GM19099 (cell line): Measurements from ENCODE around the gene MRI1.

ENCODE experiments used
- POLR2A ChIP-seq: IDR thresholded peaks from 3 replicates; pipeline ENCODE4 v1.6.1; 2011; ENCODE audit warnings: low read depth; ENCODE audit not compliant: insufficient read length; ENCODE audit errors: extremely low read depth

MRI1 gene

GRCh38 chr19:13764101-13764807, at the start of gene MRI1:
MRI1 (plus strand) TSS chr19:13764522; CDS start chr19:13764589, 67 bp downstream.
- TF ChIP-seq POLR2A = peak; percentile 71

GRCh38 chr19:13717194-13717643, 47.1 kb upstream of the MRI1 start:
- no peak for TF ChIP-seq POLR2A

- no peak for TF ChIP-seq POLR2A
These were observed 45.6 kb upstream of the MRI1 start for GRCh38 chr19:13718733-13719132.

- no peak for TF ChIP-seq POLR2A
These were observed 42.2 kb upstream of the MRI1 start for GRCh38 chr19:13722146-13722545.

- no peak for TF ChIP-seq POLR2A
These were observed 41.1 kb upstream of the MRI1 start for GRCh38 chr19:13723206-13723605.

- no peak for TF ChIP-seq POLR2A
These were observed 38.0 kb upstream of the MRI1 start for GRCh38 chr19:13726323-13726722.

GRCh38 chr19:13727798-13728197, 36.5 kb upstream of the MRI1 start:
- TF ChIP-seq POLR2A = no peak

GRCh38 chr19:13729859-13730258, 34.5 kb upstream of the MRI1 start:
- TF ChIP-seq POLR2A = no peak

GRCh38 chr19:13731147-13731964, 33.0 kb upstream of the MRI1 start:
- TF ChIP-seq POLR2A = peak; percentile 86

- no peak for TF ChIP-seq POLR2A
These were observed 32.0 kb upstream of the MRI1 start for GRCh38 chr19:13732337-13732736.

GRCh38 chr19:13734751-13735150, 29.6 kb upstream of the MRI1 start:
- TF ChIP-seq POLR2A = no peak

- TF ChIP-seq POLR2A = no peak
These were observed 26.2 kb upstream of the MRI1 start for GRCh38 chr19:13738073-13738472.

- TF ChIP-seq POLR2A = no peak
These were observed 22.4 kb upstream of the MRI1 start for GRCh38 chr19:13741893-13742292.

GRCh38 chr19:13742756-13743155, 21.6 kb upstream of the MRI1 start:
- no peak for TF ChIP-seq POLR2A

- TF ChIP-seq POLR2A = no peak
These were observed 20.1 kb upstream of the MRI1 start for GRCh38 chr19:13744174-13744573.

- TF ChIP-seq POLR2A = no peak
These were observed 17.2 kb upstream of the MRI1 start for GRCh38 chr19:13747098-13747453.
